PFSK-1 (cell line): ENCODE data around the gene TXNDC16.

Source experiments
- FOXP2 ChIP-seq: optimal IDR thresholded peaks from 2 replicates; pipeline ENCODE3; 2011; ENCODE audit warnings: borderline replicate concordance, control low read depth, inconsistent platforms; ENCODE audit not compliant: insufficient read depth; ENCODE audit errors: extremely low read length, extremely low read depth
- POLR2AphosphoS5 ChIP-seq: IDR thresholded peaks from 2 replicates; pipeline ENCODE4 v1.6.1; 2012; ENCODE audit warnings: low read depth, mild to moderate bottlenecking, control low read depth, low read length, moderate library complexity
- REST ChIP-seq, 2 experiments: IDR thresholded peaks; 2 replicates each; pipeline versions ENCODE4 v1.6.1 to v1.8.0; 2011 to 2012; ENCODE audit warnings: low read depth in 2 of 2, low read length in 2 of 2, control low read depth in 1 of 2, inconsistent platforms in 1 of 2, mild to moderate bottlenecking in 1 of 2, moderate library complexity in 1 of 2; ENCODE audit not compliant: insufficient read depth in 1 of 2
- SIN3A ChIP-seq: IDR thresholded peaks from 2 replicates; pipeline ENCODE4 v1.6.1; 2012; ENCODE audit warnings: mild to moderate bottlenecking, low read length, moderate library complexity, borderline replicate concordance; ENCODE audit not compliant: insufficient read depth
- TAF1 ChIP-seq: IDR thresholded peaks from 2 replicates; pipeline ENCODE4 v1.6.1; 2012; ENCODE audit warnings: low read length, control low read depth, borderline replicate concordance; ENCODE audit not compliant: insufficient read depth

GRCh38 chr14:52446355-52446754 lies 106.0 kb downstream of the TXNDC16 start:
- TF ChIP-seq TAF1 (no peak), POLR2AphosphoS5 (no peak), SIN3A (no peak), REST (IDR thresholded peaks at IDR 0.05; ENCODE audit: insufficient read depth in 1 of 2, low read depth in 2 of 2, low read length in 2 of 2) (no peak), FOXP2 (no peak)
